GM18502 (cell line): Measurements from ENCODE around the gene MAGI2.
"Not testable (repeated sequence)": the region's sequence is repeated elsewhere in the genome, so short reads cannot be mapped to it uniquely, and the experiment has no call there.

Experiments
- ATAC-seq: cut with Tn5 transposase; IDR thresholded peaks from one replicate; pipeline ENCODE4 v1.9.1; 2021; ENCODE audit warnings: mild to moderate bottlenecking; ENCODE audit not compliant: unreplicated experiment, poor library complexity

Gene MAGI2

DNA sequence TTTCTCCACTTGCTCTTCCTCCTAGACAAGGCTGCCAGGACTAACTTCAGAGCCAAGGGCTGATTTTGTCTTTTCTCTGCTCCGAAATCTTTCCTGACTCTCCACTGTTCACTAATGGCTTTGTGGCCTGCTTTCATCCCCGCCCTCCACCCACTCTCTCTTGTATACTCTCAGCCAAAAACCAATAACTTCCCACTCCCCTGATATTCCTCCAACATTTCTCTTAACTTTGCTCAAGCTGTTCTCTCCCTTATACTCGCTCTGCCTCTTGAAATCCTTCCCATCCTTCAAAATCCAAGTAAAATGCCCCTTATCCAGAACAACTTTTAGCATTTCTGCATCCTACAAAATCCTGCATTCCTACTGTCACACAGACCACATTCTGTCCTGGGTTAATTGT lies 1440.1 kb downstream of the MAGI2 start:
- ATAC-seq = no peak

DNA sequence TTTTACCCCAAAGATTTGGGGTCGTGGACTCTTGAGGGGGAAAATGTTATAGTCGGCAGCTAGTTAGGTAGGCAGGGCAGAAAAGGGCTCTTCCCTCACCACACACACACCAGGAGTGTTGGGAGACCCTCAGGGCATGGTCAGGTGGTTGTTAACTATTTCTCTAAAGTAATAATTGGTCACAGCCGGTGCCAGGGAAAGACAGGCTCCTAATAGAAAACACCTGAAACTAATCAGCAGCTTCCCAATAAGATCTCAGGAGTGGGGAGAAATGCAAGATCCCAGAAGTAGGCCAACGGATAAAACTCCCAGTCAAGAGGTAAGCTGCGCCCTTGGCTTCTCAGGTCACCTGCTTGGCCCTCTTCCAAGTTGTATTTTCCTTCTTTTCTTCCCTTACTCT lies 1441.8 kb downstream of the MAGI2 start:
- no peak for ATAC-seq

DNA sequence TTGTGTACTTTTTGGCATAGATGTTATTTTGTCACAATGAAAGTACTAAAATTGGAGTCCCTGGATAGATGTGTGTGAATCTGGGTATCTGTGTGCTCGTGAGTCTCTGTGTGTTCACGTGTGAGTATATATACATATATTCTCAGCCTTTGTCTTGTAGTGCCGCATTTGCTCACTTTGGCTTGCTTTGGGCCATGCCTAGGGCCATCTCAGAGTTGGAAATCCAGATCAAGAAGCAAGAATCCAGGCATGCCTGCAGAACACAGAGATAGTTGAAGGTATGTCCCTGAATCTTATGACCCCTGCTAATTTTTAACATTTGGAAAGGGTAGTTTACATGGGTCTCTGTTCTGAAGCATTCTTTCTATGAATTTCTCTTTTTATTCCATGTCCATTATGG lies 1446.2 kb downstream of the MAGI2 start:
- no peak for ATAC-seq

DNA sequence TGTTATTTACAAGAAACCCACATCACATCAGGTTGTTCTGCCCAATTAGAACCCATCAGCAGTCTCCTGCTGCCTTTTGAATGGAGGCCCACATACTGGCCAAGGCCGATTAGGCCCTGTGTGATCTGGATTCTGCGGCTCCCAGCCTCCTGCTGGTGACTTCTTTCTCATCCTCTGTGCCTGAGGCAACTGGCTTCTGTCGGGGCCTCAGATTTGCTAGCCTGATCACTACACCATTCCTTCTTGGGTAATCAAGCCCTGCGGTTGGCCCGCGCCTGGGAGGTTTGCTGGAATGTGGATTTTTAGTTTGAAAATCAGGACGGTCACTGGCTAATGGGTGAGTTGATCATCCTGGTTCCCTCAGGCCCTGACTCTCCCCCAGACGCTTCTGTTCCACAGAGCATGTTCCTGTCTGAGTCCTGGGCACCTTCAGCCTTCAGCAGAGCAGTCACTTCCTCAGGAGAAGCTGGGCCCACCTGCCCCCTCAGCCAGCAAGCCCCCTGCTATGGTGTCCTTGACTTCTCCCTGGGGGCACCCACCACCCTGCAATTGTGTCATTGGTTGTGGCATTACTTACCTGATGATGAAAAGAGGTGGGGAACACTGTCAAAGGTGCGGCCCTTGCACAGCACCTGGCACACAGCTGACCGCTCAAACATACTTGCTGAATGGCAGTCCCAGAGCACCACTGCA lies 1447.3 kb downstream of the MAGI2 start:
- no peak for ATAC-seq

DNA sequence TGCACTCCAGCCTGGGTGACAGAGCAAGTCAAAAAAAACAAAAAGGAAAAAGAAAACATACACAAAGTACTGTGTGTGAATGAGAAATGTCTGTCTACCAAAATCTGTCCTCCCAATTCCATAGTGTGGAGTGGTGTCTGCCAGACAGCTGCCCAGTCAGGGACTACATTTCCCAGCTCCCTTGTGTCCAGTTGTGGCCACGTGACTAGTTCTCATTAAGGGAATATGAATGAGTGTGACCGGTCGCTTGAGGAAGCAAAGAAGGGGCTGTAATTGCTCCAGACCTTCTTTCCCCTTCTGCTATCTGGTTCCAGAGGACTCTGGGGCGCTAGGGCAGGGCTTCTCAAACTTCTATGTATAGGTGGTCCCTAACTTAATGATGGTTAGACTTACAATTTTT lies 1450.8 kb downstream of the MAGI2 start:
- ATAC-seq = no peak

DNA sequence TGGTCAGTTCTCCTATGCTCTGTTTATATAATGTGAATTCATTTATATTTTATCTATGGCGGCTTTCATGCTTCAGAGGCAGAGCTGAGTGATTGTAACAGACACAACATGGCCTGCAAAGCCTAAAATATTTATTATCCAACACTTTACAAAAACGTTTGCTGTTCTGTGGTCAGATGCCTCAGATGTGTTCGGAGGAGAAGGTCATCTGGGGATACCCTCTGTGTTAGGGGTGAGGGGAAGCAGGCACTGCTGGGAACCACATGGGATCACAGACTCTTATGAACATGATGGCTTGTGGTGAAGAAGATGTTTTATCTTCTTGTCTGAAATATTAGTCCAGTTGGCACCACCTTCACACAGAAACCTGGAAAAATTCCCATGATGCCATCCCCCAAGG lies 1451.4 kb downstream of the MAGI2 start:
- no peak for ATAC-seq

DNA sequence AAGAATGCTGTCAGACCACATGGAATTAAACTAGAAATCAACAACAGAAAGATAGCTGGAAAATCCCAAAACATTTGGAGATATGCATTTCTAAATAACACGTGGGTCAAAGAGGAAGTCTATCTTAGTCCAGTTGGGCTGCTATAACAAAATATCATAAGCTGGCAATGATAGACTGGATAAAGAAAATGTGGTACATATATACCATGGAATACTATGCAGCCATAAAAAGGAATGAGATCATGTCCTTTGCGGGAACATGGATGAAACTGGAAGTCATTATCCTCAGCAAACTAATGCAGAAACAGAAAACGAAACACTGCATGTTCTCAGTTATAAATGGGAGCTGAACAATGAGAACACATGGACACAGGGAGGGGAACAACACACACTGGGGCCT lies 1454.3 kb downstream of the MAGI2 start:
- ATAC-seq = not testable (repeated sequence)

DNA sequence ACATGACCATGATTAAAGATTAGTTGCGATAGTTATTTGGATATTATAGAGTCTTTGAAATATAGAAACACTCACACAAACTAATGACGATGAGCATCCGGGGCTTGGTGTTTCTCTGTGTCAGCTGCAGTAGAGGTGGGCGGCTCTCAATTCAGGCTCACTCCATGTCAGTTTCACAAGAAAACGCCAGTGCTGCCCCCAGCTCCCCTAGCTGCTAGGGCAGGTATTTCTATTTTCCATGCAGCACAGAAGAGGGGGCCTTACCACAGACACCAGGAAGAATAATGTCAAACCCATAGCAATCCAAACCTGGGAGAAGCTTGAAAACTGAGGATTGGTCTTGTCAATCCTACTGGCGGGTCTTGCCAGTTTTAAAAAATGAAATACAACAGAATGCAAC lies 1457.8 kb downstream of the MAGI2 start:
- ATAC-seq = no peak

DNA sequence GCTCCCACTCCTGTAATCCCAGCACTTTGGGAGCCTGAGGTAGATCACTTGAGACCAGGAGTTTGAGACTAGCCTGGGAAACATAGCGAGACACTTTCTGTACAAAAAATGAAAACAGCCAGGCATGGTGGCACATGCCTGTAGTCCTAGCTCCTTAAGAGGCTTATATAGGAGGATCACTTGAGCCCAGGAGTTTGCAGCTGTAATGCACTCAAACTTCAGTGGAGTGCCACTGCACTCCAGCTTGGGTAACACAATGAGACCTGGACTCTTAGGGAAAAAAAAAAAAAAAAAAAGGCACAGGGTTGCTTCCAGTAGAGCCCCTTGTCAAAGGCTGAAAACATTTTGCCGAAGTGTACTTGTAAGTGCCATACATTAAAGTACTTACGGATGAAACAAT lies 1459.6 kb downstream of the MAGI2 start:
- ATAC-seq = no peak

DNA sequence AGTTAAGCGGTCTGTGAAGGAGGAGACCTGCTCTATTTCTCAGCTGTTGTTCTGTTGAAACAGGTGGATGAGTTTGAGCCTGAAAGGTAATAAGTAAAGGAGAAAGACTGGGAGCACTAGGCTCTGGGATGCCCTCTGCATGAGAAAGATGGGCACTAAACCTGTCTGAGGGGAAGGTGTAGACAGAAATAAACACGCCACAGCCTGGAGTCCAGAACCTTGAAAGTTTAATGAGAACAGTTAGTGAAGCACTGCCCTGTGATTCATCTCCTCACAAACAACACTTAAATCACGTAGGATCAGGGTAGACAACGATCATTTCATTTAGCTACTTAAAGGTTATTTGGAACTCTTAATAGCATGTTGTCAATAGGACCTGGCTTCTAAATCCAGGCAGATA lies 1461.8 kb downstream of the MAGI2 start:
- no peak for ATAC-seq

DNA sequence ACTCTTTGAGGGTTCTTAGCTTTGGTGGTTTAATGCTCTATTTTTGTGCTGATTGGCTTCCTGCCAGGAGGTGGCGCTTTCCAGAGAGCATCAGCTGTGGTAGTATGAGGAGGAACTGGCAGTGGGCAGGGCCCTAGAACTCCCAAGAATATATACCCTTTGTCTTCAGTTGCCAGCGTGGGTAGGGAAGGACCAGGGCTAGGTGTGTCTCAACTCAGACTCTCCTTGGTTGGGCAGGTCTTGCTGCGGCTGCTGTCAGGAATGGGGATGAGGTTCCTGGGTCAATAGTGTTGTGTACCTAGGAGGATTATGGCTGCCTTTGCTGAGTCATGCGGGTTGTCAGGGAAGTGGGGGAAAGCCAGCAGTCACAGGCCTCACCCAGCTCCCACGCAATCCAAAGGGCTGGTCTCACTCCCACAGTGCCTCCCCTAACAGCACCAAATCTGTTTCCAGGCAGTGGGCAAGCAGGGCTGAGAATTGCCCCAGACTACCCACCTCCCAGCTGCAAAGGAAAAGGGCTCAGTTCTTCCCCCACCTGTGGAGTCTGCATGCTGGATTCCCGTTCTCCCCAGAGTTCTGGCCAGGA lies 1463.4 kb downstream of the MAGI2 start:
- no peak for ATAC-seq

DNA sequence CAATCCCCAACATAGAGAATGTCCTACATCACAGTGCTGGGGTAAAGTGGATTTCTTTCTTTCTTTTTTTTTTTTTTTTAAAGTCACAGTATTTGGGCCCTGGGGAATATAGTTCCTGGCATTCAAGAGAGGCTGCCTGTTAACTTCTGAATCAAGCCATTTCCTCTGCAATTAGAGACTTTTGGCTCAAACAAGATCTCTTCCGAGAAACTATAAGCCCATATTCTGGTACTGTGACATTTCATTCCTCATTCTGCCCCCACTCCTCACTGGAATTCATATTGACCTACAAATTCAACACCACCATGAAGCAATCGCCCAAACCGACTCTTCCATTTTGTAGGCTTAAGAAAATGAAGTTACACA lies 1467.5 kb downstream of the MAGI2 start:
- no peak for ATAC-seq

DNA sequence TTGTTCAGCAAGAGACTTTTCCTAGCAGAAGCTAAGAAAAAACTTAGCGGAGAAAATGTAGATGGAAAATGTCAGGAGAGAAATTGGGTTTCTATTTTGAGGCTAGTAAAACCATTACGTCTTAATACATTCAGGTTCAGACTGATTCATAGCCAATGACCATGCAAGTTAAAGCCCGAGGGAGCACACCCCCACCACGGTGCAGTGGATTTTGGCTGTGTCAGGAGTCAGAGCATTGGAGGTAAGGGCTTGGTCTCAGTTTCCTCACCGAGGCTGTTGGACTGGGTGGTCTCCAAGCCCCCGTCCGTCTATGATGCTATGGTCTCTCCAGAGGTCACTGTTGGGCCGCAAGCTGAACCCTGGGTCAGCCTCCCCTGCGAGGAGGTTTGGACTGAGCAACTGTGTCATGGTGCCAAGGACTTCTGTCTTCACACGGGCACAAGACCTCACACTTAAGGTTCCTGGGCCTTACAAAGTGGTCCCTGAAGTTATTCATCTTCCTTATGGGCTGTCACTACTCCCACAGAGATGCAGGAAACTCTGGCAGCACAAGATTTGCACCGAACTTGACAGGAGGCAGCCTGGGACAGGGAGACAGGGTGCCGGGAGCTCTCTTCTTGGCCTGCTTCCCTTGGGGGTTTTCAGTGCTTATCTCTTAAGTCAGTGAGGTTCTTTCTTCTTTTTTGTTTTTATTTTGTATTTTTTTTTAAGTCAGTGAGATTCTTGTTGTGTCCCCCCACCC lies 1468.1 kb downstream of the MAGI2 start:
- ATAC-seq = no peak

DNA sequence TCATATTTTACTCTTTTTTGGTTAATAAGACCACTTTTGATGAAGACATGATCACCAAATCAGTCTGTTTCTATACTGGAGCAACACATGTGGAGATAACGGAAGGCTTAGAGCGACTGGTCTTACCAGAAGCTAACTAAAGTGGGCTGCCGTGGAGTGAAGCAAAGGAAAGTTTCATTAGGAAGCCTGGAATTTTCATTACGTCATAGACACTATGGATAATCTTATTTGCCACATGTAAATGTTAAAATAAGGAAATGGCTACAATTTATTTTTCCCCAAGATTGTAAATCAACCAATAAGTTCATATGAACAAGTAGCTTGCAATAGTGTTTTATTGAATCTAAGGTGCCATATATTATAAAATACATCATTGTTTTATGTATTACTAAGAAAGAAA lies 1469.5 kb downstream of the MAGI2 start:
- ATAC-seq = no peak

DNA sequence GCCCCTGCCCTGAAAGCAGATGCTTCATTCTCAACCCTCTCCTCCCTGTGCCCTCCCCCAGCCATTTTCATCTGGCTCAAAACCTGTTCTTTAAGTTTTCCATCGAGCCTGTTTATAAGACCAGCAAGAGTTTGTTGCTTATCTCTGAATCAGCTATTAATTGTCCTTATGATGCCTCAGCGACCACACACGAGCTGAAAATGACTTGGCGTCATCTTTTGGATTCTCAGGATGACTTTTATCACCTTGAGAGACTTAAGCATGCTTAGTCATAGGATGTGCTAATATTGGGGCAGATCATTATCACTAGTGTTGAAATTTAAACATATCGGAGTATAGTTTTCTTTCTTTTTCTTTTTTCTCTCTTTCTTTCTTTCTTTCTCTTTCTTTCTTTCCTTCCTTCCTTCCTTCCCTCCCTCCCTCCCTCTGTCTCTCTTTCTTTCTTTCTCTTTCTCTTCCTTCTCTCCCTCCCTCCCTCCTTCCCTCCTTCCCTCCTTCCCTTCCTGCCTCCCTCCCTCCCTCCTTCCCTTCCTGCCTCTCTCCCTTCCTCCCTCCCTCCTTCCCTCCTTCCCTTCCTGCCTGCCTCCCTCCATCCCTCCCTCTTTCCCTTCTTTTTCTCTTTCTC lies 1470.4 kb downstream of the MAGI2 start:
- ATAC-seq = peak; percentile 89

DNA sequence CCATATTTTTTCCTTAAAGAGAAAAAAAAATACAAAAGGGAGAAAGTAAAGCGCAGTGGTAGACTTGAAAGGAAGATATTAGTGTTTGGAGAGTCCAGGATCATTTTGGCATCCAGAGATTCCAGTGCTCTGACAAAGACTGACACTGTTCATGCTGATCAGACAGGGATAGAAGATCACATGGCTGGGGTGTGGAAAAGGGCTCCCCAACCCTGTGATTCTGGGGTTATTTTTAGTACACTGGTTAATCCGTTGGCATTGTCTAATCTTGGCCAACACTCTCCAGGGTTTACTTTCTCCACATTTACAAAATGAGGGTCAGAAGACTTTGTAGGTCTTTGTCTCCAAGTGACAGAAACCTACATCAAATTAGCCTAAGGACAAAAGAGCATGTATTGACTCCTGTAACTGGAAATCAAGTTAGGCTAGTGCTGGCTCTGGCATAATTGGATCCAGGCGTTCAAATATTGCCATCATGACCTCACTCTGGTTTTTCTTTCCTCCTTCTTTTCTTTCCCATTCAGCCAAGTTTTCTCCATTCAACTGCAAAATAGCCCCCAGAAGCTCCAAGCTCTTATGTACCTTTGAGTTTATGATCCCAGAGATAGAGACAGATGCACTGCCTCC lies 1473.3 kb downstream of the MAGI2 start:
- ATAC-seq = no peak

DNA sequence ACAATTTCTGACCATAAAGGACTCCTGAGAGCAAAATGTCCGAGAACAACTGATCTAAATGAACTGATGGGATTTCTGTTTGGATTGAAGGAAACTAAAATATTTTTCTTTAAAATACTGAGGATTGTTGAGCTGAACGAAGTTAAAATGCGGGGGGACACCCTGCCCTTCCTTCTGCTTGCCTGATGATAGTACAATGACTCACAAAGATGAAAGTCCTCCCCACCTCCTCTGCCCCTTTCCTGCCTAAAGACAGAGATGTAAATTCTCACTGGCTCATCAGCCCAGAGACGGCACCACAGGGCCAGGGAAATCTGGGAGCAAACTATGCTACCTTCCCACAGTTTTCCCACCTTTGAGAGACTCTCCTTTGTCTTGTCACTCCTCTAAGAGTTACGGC lies 1474.2 kb downstream of the MAGI2 start:
- no peak for ATAC-seq

DNA sequence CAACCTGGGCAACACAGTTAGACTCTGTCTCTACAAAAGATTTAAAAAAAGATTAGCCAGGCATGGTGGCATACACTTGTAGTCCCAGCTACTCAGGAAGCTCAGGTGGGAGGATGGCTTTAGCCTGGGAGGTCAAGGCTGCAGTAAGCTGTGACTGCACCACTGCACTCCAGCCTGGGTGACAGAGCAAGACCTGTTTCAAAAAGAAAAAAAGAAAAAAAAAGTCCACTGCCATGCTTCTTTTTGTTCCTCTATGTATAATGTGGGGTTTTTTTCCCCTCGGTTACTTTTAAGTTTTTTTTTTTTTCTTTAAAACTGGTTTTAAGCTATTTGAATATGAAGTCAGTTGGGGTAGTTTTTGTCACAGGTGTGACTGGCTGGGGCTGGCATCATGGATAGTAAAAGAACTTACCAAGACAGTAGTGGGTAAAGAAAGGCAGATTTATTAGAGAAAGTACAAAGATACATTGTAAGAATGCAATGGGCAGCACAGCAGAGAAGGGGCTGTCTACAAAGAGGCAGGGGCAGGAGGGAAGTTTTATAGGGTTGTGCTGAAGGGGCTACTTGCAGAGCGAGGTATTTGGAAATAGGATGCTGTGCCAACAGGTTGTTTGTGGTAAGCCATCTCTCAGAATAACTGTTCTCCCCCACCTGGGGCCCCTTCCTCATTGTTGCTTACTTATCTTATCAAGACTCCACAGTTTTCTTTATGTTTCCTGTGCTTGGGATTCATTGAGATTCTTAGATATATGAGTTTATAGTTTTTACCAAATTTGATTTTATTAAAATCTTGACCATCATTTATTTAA lies 1477.6 kb downstream of the MAGI2 start:
- no peak for ATAC-seq

DNA sequence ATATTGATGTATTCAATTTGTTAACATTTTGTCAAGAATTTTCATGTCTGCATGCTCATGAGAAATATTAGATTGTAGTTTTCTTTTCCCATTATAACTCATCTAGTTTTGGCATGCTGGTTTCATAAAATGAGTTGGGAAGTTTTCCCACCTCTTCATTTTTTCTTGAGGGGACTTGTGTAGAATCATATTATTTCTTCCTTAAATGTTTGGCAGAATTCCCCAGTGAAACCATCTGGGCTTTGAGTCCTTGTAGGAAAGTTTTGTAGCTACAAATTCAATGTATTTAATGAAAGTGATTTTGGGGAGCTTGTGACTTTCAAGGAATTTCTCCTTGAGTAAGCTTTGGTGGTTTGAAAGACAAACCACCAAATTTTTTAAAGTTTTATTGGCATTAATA lies 1481.7 kb downstream of the MAGI2 start:
- ATAC-seq = no peak

DNA sequence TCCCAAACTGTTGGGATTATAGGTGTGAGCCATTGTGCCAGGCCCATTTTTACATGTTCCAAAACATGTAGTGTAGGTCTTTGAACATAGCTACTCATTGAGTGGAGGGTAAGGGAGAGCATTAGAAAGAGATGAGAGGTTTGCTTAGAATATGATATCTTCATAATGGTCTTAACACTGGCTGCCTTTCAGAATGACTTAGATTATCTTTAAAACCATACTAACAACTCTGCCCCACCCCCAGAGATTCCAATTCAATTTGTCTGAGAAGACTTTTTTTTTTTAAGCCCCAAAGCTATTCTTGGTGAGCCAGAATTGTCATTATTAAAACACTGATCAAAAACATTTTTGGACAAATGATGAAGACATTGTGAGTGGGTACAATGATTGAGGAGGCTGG lies 1486.0 kb downstream of the MAGI2 start:
- ATAC-seq = no peak
